Astrocyte of the cerebellum (primary cell): Measurements from ENCODE around the gene S100PBP.

Source experiments
- DNase-seq: peaks from one replicate; pipeline ENCODE4 v3.0.0-alpha.2; 2011; ENCODE audit warnings: low read depth
- H3K4me3 ChIP-seq: 2 replicates; pipeline ENCODE4 v1.5.1; 2011; ENCODE audit warnings: mild to moderate bottlenecking, low read depth, low read length, moderate library complexity
- CTCF ChIP-seq: IDR thresholded peaks from 2 replicates; pipeline ENCODE4 v1.5.1; 2012; ENCODE audit warnings: low read length, low read depth, moderate library complexity, mild to moderate bottlenecking; ENCODE audit errors: missing control alignments
- in situ Hi-C: cut with HindIII; loops from 2 replicates; pipeline ENCODE4 v1.10.0; 2017; ENCODE audit warnings: low sequenced_read_pairs

S100PBP gene

DNA sequence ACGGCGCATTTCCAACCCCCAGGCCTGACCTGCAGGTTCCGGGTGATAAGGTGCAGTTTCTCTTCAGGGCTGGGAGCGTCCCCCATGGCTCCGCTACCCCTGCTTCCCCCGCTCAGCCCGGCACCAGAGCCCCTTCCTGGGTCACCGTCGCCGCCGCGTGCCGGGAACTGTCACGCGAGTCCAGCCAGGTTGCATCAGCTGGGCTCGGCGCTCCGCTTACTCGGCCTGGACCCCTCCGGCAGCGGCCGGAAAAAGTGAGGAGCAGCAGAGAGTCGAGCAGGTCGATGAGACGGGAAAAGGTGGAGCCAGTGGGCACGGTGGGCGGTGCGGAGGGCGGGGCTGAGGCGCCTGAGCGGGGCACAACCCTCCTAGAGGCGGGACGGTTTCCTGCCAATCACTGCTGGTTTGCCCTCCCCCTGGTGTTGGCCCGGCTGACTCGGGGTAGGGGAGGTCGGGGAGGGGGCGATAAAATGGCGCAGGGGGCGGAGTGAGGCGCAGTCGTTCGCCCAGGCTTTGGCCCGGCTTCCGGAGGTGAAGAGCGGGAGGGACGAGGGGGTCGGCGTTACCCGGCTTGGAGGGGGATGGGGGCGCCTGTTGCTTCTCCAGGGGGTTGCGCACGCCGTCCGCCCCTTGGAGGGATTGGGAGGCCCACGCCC is at the start of gene S100PBP, which contains the start of gene YARS1:
Gene S100PBP (plus strand): TSS at position 495 of the 656 bp plus-strand sequence. CDS start 8,447 bp downstream, outside the sequence.
Gene YARS1 (minus strand): TSS at position 200 of the 656 bp plus-strand sequence. CDS start 114 bp downstream, at position 86.
- no peak for TF ChIP-seq CTCF
- peak within 1 kb of the TSS; percentile 99 for H3K4me3 ChIP-seq
- in situ Hi-C loops: no loop called here
- DNase-seq: peak; percentile 93

GRCh38 chr1:32768110-32768850 is 49.2 kb upstream of the S100PBP start:
- in situ Hi-C loops: no loop called here

DNA sequence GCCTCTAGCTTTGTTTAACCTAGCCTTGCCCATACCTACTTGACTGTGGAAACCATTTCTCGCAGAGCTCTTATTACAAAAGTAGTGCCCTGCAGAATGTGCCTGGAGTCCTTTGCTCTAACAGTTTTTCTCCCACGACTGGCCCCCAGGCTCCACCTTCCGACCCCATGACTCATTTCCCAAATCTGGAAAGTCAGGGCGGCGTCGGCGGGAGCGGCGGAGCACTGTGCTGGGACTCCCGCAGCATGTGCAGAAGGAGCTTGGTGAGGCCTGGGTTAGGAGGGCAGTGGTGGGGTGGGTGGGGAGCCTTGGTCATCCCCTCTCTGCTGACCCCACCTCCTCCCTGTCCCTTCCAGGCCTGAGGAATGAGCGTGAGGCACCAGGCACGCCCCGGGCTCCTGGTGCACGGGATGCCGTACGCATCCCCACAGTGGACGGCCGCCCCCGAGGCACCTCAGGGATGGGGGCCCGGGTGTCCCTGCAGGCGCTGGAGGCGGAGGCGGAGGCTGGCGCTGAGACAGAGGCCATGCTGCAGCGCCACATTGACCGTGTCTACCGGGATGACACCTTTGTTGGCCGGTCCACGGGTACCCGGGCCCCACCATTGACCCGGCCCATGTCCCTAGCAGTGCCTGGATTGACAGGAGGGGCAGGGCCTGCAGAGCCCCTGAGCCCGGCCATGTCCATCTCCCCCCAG is 47.8 kb upstream of the S100PBP start:
- DNase-seq: no peak
- no peak overlapping the region for H3K4me3 ChIP-seq
- TF ChIP-seq CTCF: no peak
- in situ Hi-C loops: no loop called here

More at GRCh38 chr1:32768110-32768850, 49.2 kb upstream of the S100PBP start:
- TF ChIP-seq CTCF: no peak
- no peak for DNase-seq
- no peak overlapping the region for H3K4me3 ChIP-seq

- in situ Hi-C loops: no loop called here
- H3K4me3 ChIP-seq: no peak overlapping the region
- DNase-seq: no peak
- TF ChIP-seq CTCF: no peak
Observed at GRCh38 chr1:32770221-32770731, 47.2 kb upstream of the S100PBP start.

DNA sequence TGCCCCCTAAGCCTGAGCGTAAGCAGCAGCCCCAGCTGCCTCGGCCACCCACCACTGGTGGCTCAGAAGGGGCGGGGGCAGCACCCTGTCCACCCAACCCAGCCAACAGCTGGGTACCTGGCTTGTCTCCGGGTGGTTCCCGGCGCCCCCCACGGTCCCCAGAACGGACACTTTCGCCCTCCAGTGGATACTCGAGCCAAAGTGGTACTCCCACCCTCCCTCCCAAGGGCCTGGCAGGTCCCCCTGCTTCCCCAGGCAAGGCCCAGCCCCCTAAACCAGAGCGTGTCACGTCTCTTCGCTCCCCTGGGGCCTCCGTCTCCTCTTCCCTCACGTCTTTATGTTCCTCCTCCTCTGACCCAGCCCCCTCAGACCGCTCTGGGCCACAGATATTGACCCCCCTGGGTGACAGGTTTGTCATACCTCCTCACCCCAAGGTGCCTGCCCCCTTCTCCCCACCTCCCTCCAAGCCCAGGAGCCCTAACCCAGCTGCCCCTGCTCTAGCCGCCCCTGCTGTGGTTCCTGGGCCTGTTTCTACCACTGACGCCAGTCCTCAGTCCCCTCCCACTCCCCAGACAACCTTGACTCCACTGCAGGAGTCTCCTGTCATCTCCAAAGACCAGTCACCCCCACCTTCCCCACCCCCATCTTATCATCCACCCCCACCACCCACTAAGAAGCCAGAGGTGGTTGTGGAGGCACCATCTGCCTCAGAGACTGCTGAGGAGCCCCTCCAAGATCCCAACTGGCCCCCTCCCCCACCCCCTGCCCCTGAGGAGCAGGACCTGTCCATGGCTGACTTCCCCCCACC is 46.5 kb upstream of the S100PBP start:
- no peak overlapping the region for H3K4me3 ChIP-seq
- in situ Hi-C loops: no loop called here
- no peak for TF ChIP-seq CTCF
- DNase-seq: no peak
